HUES48 (cell line): ENCODE results near the gene ACTR8.

Source experiments
- H3K27ac ChIP-seq: one replicate; pipeline ENCODE4 v1.7.0; 2013; ENCODE audit warnings: low read depth, low read length, inconsistent platforms
- H3K27me3 ChIP-seq: 2 replicates; pipeline ENCODE4 v1.6.1; 2013; ENCODE audit warnings: mild to moderate bottlenecking, low read length; ENCODE audit not compliant: control insufficient read depth, insufficient read depth
- H3K36me3 ChIP-seq: 2 replicates; pipeline ENCODE4 v1.6.1; 2013; ENCODE audit warnings: low read length; ENCODE audit not compliant: control insufficient read depth, insufficient read depth
- H3K4me1 ChIP-seq: 2 replicates; pipeline ENCODE4 v1.6.1; 2013; ENCODE audit warnings: mild to moderate bottlenecking, low read length; ENCODE audit not compliant: control insufficient read depth, insufficient read depth
- H3K4me3 ChIP-seq: 2 replicates; pipeline ENCODE4 v1.5.1; 2013; ENCODE audit warnings: mild to moderate bottlenecking, low read depth, low read length
- H3K9ac ChIP-seq: 2 replicates; pipeline ENCODE4 v1.6.1; 2013; ENCODE audit warnings: mild to moderate bottlenecking, low read depth, low read length, moderate library complexity
- H3K9me3 ChIP-seq: 2 replicates; pipeline ENCODE4 v1.6.1; 2013; ENCODE audit warnings: low read length; ENCODE audit not compliant: control insufficient read depth, insufficient read depth

Gene ACTR8

GRCh38 chr3:53833053-53833645, 48.8 kb downstream of the ACTR8 start:
- Histone ChIP-seq H3K27ac (no peak overlapping the region), H3K4me1 (no peaks in the 10 kb centered on the region), H3K4me3 (no peak overlapping the region), H3K9me3 (no peaks in the 10 kb centered on the region), H3K9ac (no peak overlapping the region), H3K36me3 (peaks cover 3% of the 10 kb centered on the region; the same call in 1 of the 2 replicates), H3K27me3 (no peaks in the 10 kb centered on the region)

GRCh38 chr3:53830944-53831343, 51.0 kb downstream of the ACTR8 start:
- H3K4me1 ChIP-seq: no peaks in the 10 kb centered on the region
- H3K27me3 ChIP-seq: no peaks in the 10 kb centered on the region
- H3K4me3 ChIP-seq: no peak overlapping the region
- no peaks in the 10 kb centered on the region for H3K9me3 ChIP-seq
- H3K36me3 ChIP-seq: no peaks in the 10 kb centered on the region
- no peak overlapping the region for H3K27ac ChIP-seq
- H3K9ac ChIP-seq: no peak overlapping the region

DNA sequence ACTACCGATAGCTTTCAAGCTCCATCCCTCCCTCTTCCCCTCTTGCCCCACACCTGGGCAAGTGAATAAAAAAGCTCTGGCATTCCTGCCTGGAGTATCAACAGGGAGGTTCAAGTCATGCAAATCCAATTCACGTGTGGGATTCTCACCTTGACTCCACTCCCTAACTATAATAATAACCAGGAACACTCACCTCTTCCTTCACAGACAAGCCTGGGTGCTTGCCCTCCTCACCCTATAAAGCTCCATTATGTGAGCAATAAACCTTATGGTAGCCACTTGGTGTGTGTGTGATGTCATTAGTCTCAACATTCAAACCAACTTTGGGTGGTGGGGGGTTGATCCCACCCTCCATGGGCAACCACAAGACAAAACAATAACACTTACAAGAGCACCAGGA, 52.3 kb downstream of the ACTR8 start:
- Histone ChIP-seq H3K4me3 (no peak overlapping the region), H3K9me3 (no peaks in the 10 kb centered on the region), H3K36me3 (no peaks in the 10 kb centered on the region), H3K9ac (no peak overlapping the region), H3K27ac (no peak overlapping the region), H3K27me3 (no peaks in the 10 kb centered on the region), H3K4me1 (no peaks in the 10 kb centered on the region)

DNA sequence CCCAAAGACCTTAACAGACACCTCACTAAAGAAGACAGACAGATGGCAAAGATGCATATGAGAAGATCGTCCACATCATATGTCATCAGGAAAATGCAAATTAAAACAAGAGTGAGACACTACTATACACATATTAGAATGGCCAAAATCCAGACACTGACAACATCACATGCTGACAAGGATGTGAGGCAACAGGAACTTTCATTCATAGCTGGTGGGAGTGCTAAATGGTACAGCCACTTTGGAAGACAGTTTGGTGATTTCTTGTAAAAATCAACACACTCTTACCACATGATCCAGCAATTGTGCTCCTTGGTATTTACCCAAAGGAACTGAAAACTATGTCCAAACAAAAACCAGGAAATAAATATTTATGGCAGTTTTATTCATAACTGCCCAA, 53.4 kb downstream of the ACTR8 start:
- H3K27ac ChIP-seq: no peak overlapping the region
- no peak overlapping the region for H3K4me3 ChIP-seq
- no peak overlapping the region for H3K9ac ChIP-seq
- no peaks in the 10 kb centered on the region for H3K4me1 ChIP-seq
- no peaks in the 10 kb centered on the region for H3K27me3 ChIP-seq
- no peaks in the 10 kb centered on the region for H3K36me3 ChIP-seq
- H3K9me3 ChIP-seq: no peaks in the 10 kb centered on the region

DNA sequence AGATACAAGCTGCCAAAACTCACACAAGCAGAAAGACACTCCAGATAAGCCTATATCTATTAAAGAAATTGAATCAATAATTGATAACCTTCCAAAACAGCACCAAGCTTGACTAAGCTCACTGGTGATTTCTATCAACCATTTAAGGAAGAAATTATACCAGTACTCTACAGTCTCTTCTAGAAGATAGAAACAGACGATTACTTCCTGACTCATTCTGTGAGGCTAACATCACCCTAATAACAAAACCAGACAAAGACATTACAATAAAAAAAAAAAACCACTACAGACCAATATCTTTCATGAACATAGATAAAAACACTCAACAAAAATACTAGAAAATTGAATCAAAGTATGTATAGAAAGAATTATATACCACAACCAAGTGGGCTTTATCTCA, 55.9 kb downstream of the ACTR8 start:
- Histone ChIP-seq H3K27me3 (no peaks in the 10 kb centered on the region), H3K36me3 (peaks cover 6% of the 10 kb centered on the region; the same call in 1 of the 2 replicates), H3K4me1 (no peaks in the 10 kb centered on the region), H3K9ac (no peak overlapping the region), H3K9me3 (no peaks in the 10 kb centered on the region), H3K27ac (no peak overlapping the region), H3K4me3 (no peak overlapping the region)

GRCh38 chr3:53824795-53825194, 57.2 kb downstream of the ACTR8 start:
- Histone ChIP-seq H3K9me3 (no peaks in the 10 kb centered on the region), H3K27ac (no peak overlapping the region), H3K4me3 (no peak overlapping the region), H3K4me1 (no peaks in the 10 kb centered on the region), H3K27me3 (no peaks in the 10 kb centered on the region), H3K36me3 (peaks cover 17% of the 10 kb centered on the region), H3K9ac (no peak overlapping the region)

DNA sequence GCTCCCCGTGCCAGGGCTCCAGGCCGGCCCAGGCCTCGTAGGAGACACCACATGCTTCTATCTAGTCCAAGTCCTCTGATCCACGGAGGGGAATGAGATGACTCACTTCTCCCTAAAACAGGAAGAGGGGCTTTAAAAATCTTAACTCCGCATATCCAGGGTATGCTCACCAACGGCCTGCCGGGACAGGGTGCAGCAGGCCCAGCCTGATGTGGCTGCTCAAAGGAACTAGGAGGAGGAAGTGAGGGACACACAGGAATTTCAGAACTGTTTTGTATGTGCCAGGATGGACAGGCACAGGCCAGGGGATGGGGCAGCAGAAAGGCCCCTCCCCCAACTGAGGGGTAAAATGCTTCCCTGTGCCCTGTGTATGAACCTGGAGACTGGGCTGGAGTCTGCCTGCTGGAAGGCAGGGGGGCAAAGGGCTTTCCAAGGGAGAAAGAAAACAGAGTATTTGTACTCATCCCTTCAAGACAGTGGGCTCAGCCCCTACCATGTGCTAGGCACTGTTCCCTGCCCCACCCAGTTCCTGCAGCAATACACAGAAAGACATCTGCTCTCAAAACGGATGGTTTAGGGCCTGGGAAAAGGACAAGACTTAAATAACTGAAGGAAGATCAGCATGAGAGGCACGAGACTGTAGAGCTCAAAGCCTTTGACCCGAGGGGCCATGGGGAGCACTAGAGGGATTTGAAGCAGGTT, 57.8 kb downstream of the ACTR8 start:
- no peak overlapping the region for H3K9ac ChIP-seq
- H3K27me3 ChIP-seq: no peaks in the 10 kb centered on the region
- H3K4me3 ChIP-seq: no peak overlapping the region
- H3K36me3 ChIP-seq: peaks cover 23% of the 10 kb centered on the region
- no peak overlapping the region for H3K27ac ChIP-seq
- no peaks in the 10 kb centered on the region for H3K4me1 ChIP-seq
- no peaks in the 10 kb centered on the region for H3K9me3 ChIP-seq

DNA sequence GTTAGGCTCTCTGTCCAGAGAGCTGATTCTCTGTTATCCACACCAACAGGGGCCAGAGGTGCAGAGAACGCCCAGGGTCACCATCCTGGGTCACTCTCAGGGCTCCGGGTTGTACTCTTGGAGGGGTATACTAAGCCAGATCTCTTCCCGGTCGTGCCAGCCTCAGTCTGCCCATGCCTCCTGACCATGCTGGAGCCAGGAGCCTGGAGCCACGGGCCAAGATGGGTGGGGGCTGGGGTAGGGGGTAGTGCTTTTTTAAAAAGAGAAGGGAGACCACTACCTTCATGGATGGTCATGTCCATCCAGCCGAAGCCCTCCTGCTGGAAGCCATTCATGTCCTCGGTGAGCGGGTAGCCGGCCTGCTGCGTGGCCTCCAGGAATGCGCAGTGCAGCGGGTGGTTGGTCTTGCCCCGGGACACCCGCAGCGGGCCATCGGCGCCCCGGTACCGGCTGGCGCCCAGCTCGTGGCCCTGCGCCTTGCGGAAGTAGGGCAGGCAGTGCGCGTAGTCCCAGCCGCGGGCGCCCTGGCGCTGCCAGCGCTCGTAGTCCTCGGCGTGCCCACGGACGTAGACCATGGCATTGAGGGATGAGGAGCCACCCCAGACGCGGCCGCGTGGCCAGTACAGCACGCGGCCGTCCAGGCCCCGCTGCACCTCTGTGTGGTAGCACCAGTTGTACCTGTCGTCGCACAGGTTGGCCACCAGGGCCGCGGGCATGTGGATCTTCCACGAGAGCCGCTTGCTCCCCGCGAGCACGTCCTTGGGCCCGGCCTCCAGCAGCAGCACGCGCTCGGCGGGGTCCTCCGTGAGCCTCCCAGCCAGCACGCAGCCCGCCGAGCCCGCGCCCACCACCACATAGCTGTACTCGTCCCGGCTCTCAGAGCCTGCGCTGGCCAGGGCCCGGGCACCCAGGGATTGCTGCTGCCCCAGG, 58.7 kb downstream of the ACTR8 start:
- no peaks in the 10 kb centered on the region for H3K9me3 ChIP-seq
- no peaks in the 10 kb centered on the region for H3K4me1 ChIP-seq
- no peak overlapping the region for H3K27ac ChIP-seq
- peaks cover 31% of the 10 kb centered on the region for H3K36me3 ChIP-seq
- no peak overlapping the region for H3K9ac ChIP-seq
- no peak overlapping the region for H3K4me3 ChIP-seq
- H3K27me3 ChIP-seq: no peaks in the 10 kb centered on the region

- Histone ChIP-seq H3K9me3 (no peaks in the 10 kb centered on the region), H3K36me3 (peaks cover 39% of the 10 kb centered on the region), H3K27ac (no peak overlapping the region)
These were observed 59.6 kb downstream of the ACTR8 start for GRCh38 chr3:53822331-53822741.

GRCh38 chr3:53821631-53822121, 60.3 kb downstream of the ACTR8 start:
- Histone ChIP-seq H3K36me3 (peaks cover 42% of the 10 kb centered on the region), H3K4me1 (no peaks in the 10 kb centered on the region), H3K27ac (no peak overlapping the region), H3K9ac (no peak overlapping the region), H3K27me3 (no peaks in the 10 kb centered on the region), H3K4me3 (no peak overlapping the region), H3K9me3 (no peaks in the 10 kb centered on the region)

More at GRCh38 chr3:53822331-53822741, 59.6 kb downstream of the ACTR8 start:
- Histone ChIP-seq H3K9ac (no peak overlapping the region), H3K27me3 (no peaks in the 10 kb centered on the region), H3K4me1 (no peaks in the 10 kb centered on the region), H3K4me3 (no peak overlapping the region)
